ENCODE measurements around the gene LSM14A.
"Not testable (repeated sequence)": the region's sequence is repeated elsewhere in the genome, so short reads cannot be mapped to it uniquely, and the experiment has no call there.

Gene LSM14A

DNA sequence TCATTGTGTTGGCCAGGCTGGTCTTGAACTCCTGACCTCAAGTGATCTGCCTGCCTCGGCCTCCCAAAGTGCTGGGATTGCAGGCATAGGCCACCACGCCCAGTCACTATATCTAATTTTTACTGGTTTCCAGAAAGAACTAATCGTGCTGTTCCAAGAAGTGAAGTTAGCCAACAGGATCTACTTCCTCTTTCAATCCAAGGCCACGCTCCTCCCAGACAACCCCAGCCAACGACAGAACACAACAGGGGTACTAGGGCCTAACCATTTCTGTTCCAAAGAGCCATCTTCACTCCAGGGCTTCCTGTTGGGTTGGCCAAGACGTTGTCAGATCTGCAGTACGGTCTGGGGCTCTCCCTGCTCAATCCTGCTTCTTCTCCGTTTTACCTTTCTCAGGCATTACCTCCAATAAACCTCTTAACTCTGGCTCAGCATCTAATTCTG, 7.0 kb upstream of the LSM14A start:
- peak in 1 of 2 experiments; percentile 49 for DNase-seq (ENCODE audit: low read depth in 1 of 2, low spot score in 1 of 2)
- H3K27ac ChIP-seq (replicated peaks) = no peak overlapping the region
- TF ChIP-seq GABPA (IDR thresholded peaks at IDR 0.05; ENCODE audit: low read depth) = no peak
- TF ChIP-seq CTCF (IDR thresholded peaks at IDR 0.05; ENCODE audit: insufficient read depth, low read length) = no peak
- TF ChIP-seq POLR2AphosphoS5 (IDR thresholded peaks at IDR 0.05; ENCODE audit: low read depth) = no peak
- TF ChIP-seq, protein P1, sequence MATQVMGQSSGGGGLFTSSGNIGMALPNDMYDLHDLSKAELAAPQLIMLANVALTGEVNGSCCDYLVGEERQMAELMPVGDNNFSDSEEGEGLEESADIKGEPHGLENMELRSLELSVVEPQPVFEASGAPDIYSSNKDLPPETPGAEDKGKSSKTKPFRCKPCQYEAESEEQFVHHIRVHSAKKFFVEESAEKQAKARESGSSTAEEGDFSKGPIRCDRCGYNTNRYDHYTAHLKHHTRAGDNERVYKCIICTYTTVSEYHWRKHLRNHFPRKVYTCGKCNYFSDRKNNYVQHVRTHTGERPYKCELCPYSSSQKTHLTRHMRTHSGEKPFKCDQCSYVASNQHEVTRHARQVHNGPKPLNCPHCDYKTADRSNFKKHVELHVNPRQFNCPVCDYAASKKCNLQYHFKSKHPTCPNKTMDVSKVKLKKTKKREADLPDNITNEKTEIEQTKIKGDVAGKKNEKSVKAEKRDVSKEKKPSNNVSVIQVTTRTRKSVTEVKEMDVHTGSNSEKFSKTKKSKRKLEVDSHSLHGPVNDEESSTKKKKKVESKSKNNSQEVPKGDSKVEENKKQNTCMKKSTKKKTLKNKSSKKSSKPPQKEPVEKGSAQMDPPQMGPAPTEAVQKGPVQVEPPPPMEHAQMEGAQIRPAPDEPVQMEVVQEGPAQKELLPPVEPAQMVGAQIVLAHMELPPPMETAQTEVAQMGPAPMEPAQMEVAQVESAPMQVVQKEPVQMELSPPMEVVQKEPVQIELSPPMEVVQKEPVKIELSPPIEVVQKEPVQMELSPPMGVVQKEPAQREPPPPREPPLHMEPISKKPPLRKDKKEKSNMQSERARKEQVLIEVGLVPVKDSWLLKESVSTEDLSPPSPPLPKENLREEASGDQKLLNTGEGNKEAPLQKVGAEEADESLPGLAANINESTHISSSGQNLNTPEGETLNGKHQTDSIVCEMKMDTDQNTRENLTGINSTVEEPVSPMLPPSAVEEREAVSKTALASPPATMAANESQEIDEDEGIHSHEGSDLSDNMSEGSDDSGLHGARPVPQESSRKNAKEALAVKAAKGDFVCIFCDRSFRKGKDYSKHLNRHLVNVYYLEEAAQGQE (IDR thresholded peaks at IDR 0.05; ENCODE audit: insufficient replicate concordance, low read depth) = no peak
- no peak; the same call in 1 of the 2 replicates for TF ChIP-seq SPI1 (IDR thresholded peaks at IDR 0.05; ENCODE audit: borderline replicate concordance, low read depth)
- H3K27me3 ChIP-seq (ENCODE audit: insufficient read depth, poor library complexity, severe bottlenecking) = no peaks in the 10 kb centered on the region
- no peak overlapping the region for H3K4me3 ChIP-seq (replicated peaks; ENCODE audit: insufficient read depth, low read length)

- not testable (repeated sequence) for H3K4me3 ChIP-seq (replicated peaks; ENCODE audit: insufficient read depth, low read length); H3K27ac ChIP-seq (replicated peaks); H3K27me3 ChIP-seq (ENCODE audit: insufficient read depth, poor library complexity, severe bottlenecking); DNase-seq (ENCODE audit: low read depth in 1 of 2, low spot score in 1 of 2)
These were observed 2.7 kb upstream of the LSM14A start for GRCh38 chr19:34169475-34170199.

GRCh38 chr19:34171539-34171876, 796 bp upstream of the LSM14A start:
- Histone ChIP-seq H3K4me3 (replicated peaks; ENCODE audit: insufficient read depth, low read length) (peak overlapping the region; percentile 51), H3K27ac (replicated peaks) (peak overlapping the region; percentile 99), H3K27me3 (ENCODE audit: insufficient read depth, poor library complexity, severe bottlenecking) (no peaks in the 10 kb centered on the region)
- TF ChIP-seq GABPA (IDR thresholded peaks at IDR 0.05; ENCODE audit: low read depth) (no peak), CTCF (IDR thresholded peaks at IDR 0.05; ENCODE audit: insufficient read depth, low read length) (no peak), SPI1 (IDR thresholded peaks at IDR 0.05; ENCODE audit: borderline replicate concordance, low read depth) (no peak), POLR2AphosphoS5 (IDR thresholded peaks at IDR 0.05; ENCODE audit: low read depth) (no peak)
- TF ChIP-seq, protein P1 (IDR thresholded peaks at IDR 0.05; ENCODE audit: insufficient replicate concordance, low read depth) = no peak
- DNase-seq (ENCODE audit: low read depth in 1 of 2, low spot score in 1 of 2) = no peak

GRCh38 chr19:34172661-34173192, 423 bp downstream of the LSM14A start:
- H3K27me3 ChIP-seq (ENCODE audit: insufficient read depth, poor library complexity, severe bottlenecking) = no peaks in the 10 kb centered on the region
- TF ChIP-seq POLR2AphosphoS5 (IDR thresholded peaks at IDR 0.05; ENCODE audit: low read depth) = no peak
- no peak for TF ChIP-seq CTCF (IDR thresholded peaks at IDR 0.05; ENCODE audit: insufficient read depth, low read length)
- no peak for TF ChIP-seq SPI1 (IDR thresholded peaks at IDR 0.05; ENCODE audit: borderline replicate concordance, low read depth)
- no peak for TF ChIP-seq GABPA (IDR thresholded peaks at IDR 0.05; ENCODE audit: low read depth)
- TF ChIP-seq, protein P1 (IDR thresholded peaks at IDR 0.05; ENCODE audit: insufficient replicate concordance, low read depth) = no peak
- DNase-seq (ENCODE audit: low read depth in 1 of 2, low spot score in 1 of 2) = no peak
- H3K27ac ChIP-seq (replicated peaks) = peak overlapping the region; percentile 99
- peak overlapping the region; percentile 73 for H3K4me3 ChIP-seq (replicated peaks; ENCODE audit: insufficient read depth, low read length)
